HCT116 (cell line): ENCODE results near the gene CEMIP2. TPM values are rescaled to one million over a fixed set of nuclear protein-coding genes. Genes with fewer than 3 reads are reported as not detected.

Experiments
- ATAC-seq: fragments of 200-7000 bp; cut with Tn5 transposase; 2 replicates; pipeline ENCODE4 v1.9.1; 2020; ENCODE audit warnings: mild to moderate bottlenecking, moderate library complexity
- BruUV-seq: library from RNA; stranded (reverse); fragments of 400-500 nt; replicated peaks from 2 replicates; lab custom pipeline; 2021; lab: Mats Ljungman, UMichigan
- CTCF ChIA-PET: fragments of 300-600 bp; sonication (Branson Sonifier 250); formaldehyde crosslinking; loops from one replicate; lab custom pipeline; 2021; ENCODE audit warnings: antibody characterized with exemption; lab: Charles Lee
- POLR2A ChIA-PET: fragments of 300-600, 350-600 bp; sonication (Branson Sonifier 250); formaldehyde crosslinking; loops from one replicate; lab custom pipeline; 2021; ENCODE audit warnings: antibody characterized with exemption; lab: Charles Lee
- RAD21 ChIA-PET, 2 experiments: fragments of 300-600 bp; sonication (Branson Sonifier 250); formaldehyde crosslinking; loops; one replicate each; lab custom pipeline; 2023; ENCODE audit warnings: low total read pairs in 2 of 2; ENCODE audit not compliant: uncharacterized antibody in 2 of 2, unreplicated experiment in 2 of 2, low non-redundant PET in 1 of 2; lab: Charles Lee
- DNase-seq: peaks from one replicate; pipeline ENCODE4 v3.0.0-alpha.2; 2010; ENCODE audit warnings: low read depth, low spot score
- H2AFZ ChIP-seq: fragments of 200-600 bp; shearing (Covaris generic), sonication (generic); 2 replicates; pipeline ENCODE4 v1.6.1; 2017; ENCODE audit warnings: low read depth, mixed run types, mixed read lengths, antibody characterized with exemption, low read length; ENCODE audit not compliant: poor library complexity, severe bottlenecking
- H3K27ac ChIP-seq: 2 replicates; pipeline ENCODE4 v1.5.1; 2012; ENCODE audit warnings: low read depth, low read length
- H3K27me3 ChIP-seq: fragments of 200-600 bp; sonication (generic); 2 replicates; pipeline ENCODE4 v1.6.1; 2016; ENCODE audit warnings: mixed run types, low read length, mixed read lengths; ENCODE audit not compliant: insufficient read depth
- H3K36me3 ChIP-seq, 2 experiments: fragments of 200-500 bp in 1 of 2; fragments of 200-600 bp in 1 of 2; sonication (Bioruptor generic) in 1 of 2; sonication (generic) in 1 of 2; 2 replicates each; pipeline versions ENCODE4 v1.5.1 to v1.6.1; 2014 to 2016; ENCODE audit warnings: low read length in 2 of 2, inconsistent platforms in 1 of 2, mixed read lengths in 1 of 2, mixed run types in 1 of 2; ENCODE audit not compliant: insufficient read depth in 2 of 2, control insufficient read depth in 1 of 2
- H3K4me1 ChIP-seq, 2 experiments: fragments of 200-600 bp in 1 of 2; sonication (generic) in 1 of 2; 2 replicates each; pipeline versions ENCODE4 v1.5.1 to v1.6.1; 2012 to 2017; ENCODE audit warnings: low read length in 2 of 2, inconsistent platforms in 1 of 2, mild to moderate bottlenecking in 1 of 2, mixed read lengths in 1 of 2, mixed run types in 1 of 2, moderate library complexity in 1 of 2; ENCODE audit not compliant: insufficient read depth in 2 of 2, control insufficient read depth in 1 of 2
- H3K4me2 ChIP-seq: fragments of 200-600 bp; sonication (generic); 2 replicates; pipeline ENCODE4 v1.6.1; 2017; ENCODE audit warnings: mixed run types, low read length, mixed read lengths
- H3K4me3 ChIP-seq, 2 experiments: fragments of 200-600 bp in 1 of 2; sonication (generic) in 1 of 2; replicated peaks in 1 of 2; 2 replicates each; pipeline ENCODE4 v1.5.1; 2011 to 2016; ENCODE audit warnings: low read length in 2 of 2, control low read depth in 1 of 2, low read depth in 1 of 2, mild to moderate bottlenecking in 1 of 2, mixed read lengths in 1 of 2, mixed run types in 1 of 2
- H3K79me2 ChIP-seq: fragments of 200-600 bp; sonication (generic); 2 replicates; pipeline ENCODE4 v1.6.1; 2017; ENCODE audit warnings: mild to moderate bottlenecking, mixed run types, low read length, moderate library complexity, mixed read lengths; ENCODE audit not compliant: insufficient read depth
- H3K9ac ChIP-seq: fragments of 200-600 bp; sonication (generic); 2 replicates; pipeline ENCODE4 v1.6.1; 2016; ENCODE audit warnings: low read length, mixed read lengths
- H3K9me2 ChIP-seq: fragments of 200-600 bp; sonication (generic), shearing (Covaris generic); 2 replicates; pipeline ENCODE4 v1.6.1; 2017; ENCODE audit warnings: mixed run types, mild to moderate bottlenecking, moderate library complexity; ENCODE audit not compliant: insufficient read depth
- H3K9me3 ChIP-seq, 2 experiments: fragments of 200-500 bp in 1 of 2; fragments of 200-600 bp in 1 of 2; sonication (Bioruptor generic) in 1 of 2; sonication (generic) in 1 of 2; 2 replicates each; pipeline ENCODE4 v1.6.1; 2014 to 2017; ENCODE audit warnings: low read length in 2 of 2, mixed read lengths in 2 of 2, inconsistent platforms in 1 of 2, low read depth in 1 of 2, mild to moderate bottlenecking in 1 of 2, mixed run types in 1 of 2, moderate library complexity in 1 of 2; ENCODE audit not compliant: control insufficient read depth in 1 of 2, insufficient read depth in 1 of 2
- H4K20me1 ChIP-seq: fragments of 200-600 bp; sonication (generic), shearing (Covaris generic); 2 replicates; pipeline ENCODE4 v1.6.1; 2017; ENCODE audit warnings: mixed run types, mild to moderate bottlenecking, moderate library complexity; ENCODE audit not compliant: insufficient read depth
- EZH2 ChIP-seq: fragments of 200-600 bp; sonication (generic); IDR thresholded peaks from 2 replicates; pipeline ENCODE4 v1.6.1; 2017; ENCODE audit warnings: antibody characterized with exemption, mixed run types
- EZH2phosphoT487 ChIP-seq: fragments of 200-600 bp; IDR thresholded peaks from 2 replicates; pipeline ENCODE4 v1.6.1; 2018; ENCODE audit warnings: antibody characterized with exemption, borderline replicate concordance
- POLR2A ChIP-seq: IDR thresholded peaks from 2 replicates; pipeline ENCODE4 v1.7.0; 2011; ENCODE audit warnings: borderline replicate concordance; ENCODE audit not compliant: insufficient read depth, insufficient read length; ENCODE audit errors: extremely low read depth
- SIN3A ChIP-seq: IDR thresholded peaks from 2 replicates; pipeline ENCODE4 v1.6.1; 2012; ENCODE audit warnings: low read depth
- SP1 ChIP-seq: IDR thresholded peaks from 2 replicates; pipeline ENCODE4 v1.6.1; 2012; ENCODE audit warnings: low read depth
- SRF ChIP-seq: IDR thresholded peaks from 2 replicates; pipeline ENCODE4 v1.6.1; 2012; ENCODE audit warnings: low read depth
- TCF7L2 ChIP-seq: IDR thresholded peaks from 2 replicates; pipeline ENCODE4 v1.7.0; 2011; ENCODE audit warnings: borderline replicate concordance, inconsistent platforms; ENCODE audit not compliant: insufficient read depth, insufficient read length; ENCODE audit errors: extremely low read depth
- YY1 ChIP-seq: IDR thresholded peaks from 2 replicates; pipeline ENCODE4 v1.6.1; 2011; ENCODE audit warnings: low read length, low read depth, moderate library complexity, mild to moderate bottlenecking; ENCODE audit not compliant: insufficient replicate concordance; ENCODE audit errors: extremely low read depth
- ZFX ChIP-seq: fragments of 450-650 bp; IDR thresholded peaks from 2 replicates; pipeline ENCODE4 v1.6.1; 2017
- intact Hi-C: fragments of 100-400 bp; cut with micrococcal nuclease; formaldehyde crosslinking; loops from 2 replicates; pipeline ENCODE4 v1.10.0; 2022
- total RNA-seq: library from RNA; stranded (reverse); gene quantifications from one replicate; pipeline ENCODE4 v1.2.1, GENCODE V29; 2021; ENCODE audit not compliant: unreplicated experiment
- TF ChIP-seq, protein P1 (sequence below): IDR thresholded peaks from 2 replicates; pipeline ENCODE4 v1.6.1; 2012; ENCODE audit warnings: low read depth
- TF ChIP-seq, protein P2 (sequence below): IDR thresholded peaks from 2 replicates; pipeline ENCODE4 v1.6.1; 2012
- TF ChIP-seq, protein P3 (sequence below): IDR thresholded peaks from 2 replicates; pipeline ENCODE4 v1.6.1; 2011; ENCODE audit warnings: mild to moderate bottlenecking, low read length, moderate library complexity; ENCODE audit not compliant: insufficient replicate concordance; ENCODE audit errors: extremely low read depth

Gene CEMIP2
- total RNA-seq, 1 experiment from 2014 or later: 14.3 TPM

DNA sequence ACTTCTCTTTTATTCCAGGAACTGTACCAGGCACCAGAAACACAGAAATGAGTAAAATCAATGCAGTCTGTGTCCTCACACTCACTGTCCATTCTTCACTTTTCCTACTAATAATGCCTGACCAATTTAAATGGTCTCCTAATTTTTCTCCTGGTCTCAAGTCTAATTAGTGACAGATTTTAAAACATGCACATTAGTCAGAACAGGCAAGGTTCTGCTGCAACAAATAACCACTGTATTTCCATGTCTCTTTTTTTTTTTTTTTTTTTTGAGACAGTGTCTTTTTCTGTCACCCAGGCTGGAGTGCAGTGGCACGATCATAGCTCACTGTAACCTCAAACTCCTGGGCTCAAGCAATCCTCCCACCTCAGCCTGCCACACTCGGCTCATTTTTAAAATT lies 99.6 kb downstream of the CEMIP2 start:
- Histone ChIP-seq H3K79me2 (no peaks in the 10 kb centered on the region), H3K27me3 (no peaks in the 10 kb centered on the region), H2AFZ (no peak overlapping the region), H3K9ac (no peak overlapping the region), H3K36me3 (no peaks in the 10 kb centered on the region), H4K20me1 (no peaks in the 10 kb centered on the region), H3K9me3 (no peaks in the 10 kb centered on the region), H3K9me2 (0 out of 2 replicates have a peak, but pooled peaks cover 4% of the 10 kb centered on the region), H3K27ac (no peak overlapping the region), H3K4me3 (no peak overlapping the region), H3K4me1 (peaks cover 0 to 4% of the 10 kb centered on the region in 2 experiments; a peak in 1 of 4 replicates), H3K4me2 (no peak overlapping the region)
- ATAC-seq (no peak), DNase-seq (no peak)
- RAD21 ChIA-PET: no interaction called here
- POLR2A ChIA-PET: no interaction called here
- intact Hi-C loops: no loop called here
- BruUV-seq: no TSS peak
- CTCF ChIA-PET: interaction anchor here (0.8 kb wide), 1 partner anchor 43 kb away, joined by 3 read pairs; no protein-coding TSS in a partner anchor
- TF ChIP-seq, protein P1, sequence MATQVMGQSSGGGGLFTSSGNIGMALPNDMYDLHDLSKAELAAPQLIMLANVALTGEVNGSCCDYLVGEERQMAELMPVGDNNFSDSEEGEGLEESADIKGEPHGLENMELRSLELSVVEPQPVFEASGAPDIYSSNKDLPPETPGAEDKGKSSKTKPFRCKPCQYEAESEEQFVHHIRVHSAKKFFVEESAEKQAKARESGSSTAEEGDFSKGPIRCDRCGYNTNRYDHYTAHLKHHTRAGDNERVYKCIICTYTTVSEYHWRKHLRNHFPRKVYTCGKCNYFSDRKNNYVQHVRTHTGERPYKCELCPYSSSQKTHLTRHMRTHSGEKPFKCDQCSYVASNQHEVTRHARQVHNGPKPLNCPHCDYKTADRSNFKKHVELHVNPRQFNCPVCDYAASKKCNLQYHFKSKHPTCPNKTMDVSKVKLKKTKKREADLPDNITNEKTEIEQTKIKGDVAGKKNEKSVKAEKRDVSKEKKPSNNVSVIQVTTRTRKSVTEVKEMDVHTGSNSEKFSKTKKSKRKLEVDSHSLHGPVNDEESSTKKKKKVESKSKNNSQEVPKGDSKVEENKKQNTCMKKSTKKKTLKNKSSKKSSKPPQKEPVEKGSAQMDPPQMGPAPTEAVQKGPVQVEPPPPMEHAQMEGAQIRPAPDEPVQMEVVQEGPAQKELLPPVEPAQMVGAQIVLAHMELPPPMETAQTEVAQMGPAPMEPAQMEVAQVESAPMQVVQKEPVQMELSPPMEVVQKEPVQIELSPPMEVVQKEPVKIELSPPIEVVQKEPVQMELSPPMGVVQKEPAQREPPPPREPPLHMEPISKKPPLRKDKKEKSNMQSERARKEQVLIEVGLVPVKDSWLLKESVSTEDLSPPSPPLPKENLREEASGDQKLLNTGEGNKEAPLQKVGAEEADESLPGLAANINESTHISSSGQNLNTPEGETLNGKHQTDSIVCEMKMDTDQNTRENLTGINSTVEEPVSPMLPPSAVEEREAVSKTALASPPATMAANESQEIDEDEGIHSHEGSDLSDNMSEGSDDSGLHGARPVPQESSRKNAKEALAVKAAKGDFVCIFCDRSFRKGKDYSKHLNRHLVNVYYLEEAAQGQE: no peak
- TF ChIP-seq TCF7L2 (no peak), ZFX (no peak), SRF (no peak), SP1 (no peak), POLR2A (no peak), YY1 (no peak), SIN3A (no peak), EZH2phosphoT487 (no peak), EZH2 (no peak)
- TF ChIP-seq, protein P2, sequence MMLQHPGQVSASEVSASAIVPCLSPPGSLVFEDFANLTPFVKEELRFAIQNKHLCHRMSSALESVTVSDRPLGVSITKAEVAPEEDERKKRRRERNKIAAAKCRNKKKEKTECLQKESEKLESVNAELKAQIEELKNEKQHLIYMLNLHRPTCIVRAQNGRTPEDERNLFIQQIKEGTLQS: no peak
- TF ChIP-seq, protein P3, sequence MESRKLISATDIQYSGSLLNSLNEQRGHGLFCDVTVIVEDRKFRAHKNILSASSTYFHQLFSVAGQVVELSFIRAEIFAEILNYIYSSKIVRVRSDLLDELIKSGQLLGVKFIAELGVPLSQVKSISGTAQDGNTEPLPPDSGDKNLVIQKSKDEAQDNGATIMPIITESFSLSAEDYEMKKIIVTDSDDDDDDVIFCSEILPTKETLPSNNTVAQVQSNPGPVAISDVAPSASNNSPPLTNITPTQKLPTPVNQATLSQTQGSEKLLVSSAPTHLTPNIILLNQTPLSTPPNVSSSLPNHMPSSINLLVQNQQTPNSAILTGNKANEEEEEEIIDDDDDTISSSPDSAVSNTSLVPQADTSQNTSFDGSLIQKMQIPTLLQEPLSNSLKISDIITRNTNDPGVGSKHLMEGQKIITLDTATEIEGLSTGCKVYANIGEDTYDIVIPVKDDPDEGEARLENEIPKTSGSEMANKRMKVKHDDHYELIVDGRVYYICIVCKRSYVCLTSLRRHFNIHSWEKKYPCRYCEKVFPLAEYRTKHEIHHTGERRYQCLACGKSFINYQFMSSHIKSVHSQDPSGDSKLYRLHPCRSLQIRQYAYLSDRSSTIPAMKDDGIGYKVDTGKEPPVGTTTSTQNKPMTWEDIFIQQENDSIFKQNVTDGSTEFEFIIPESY: no peak
